ENCODE data around the gene PIGN. TPM values are rescaled to one million over a fixed set of nuclear protein-coding genes. Genes with fewer than 3 reads are reported as not detected.

PIGN gene
- total RNA-seq, 6 experiments from 2014 or later, result 8.2 to 17.8 (median 13.0) TPM

GRCh38 chr18:62107881-62108280 lies 79.0 kb downstream of the PIGN start:
- TF ChIP-seq POLR2A (IDR thresholded peaks at IDR 0.05), result no peak
- TF ChIP-seq CTCF (IDR thresholded peaks at IDR 0.05), result no peak
- DNase-seq, result no peak

GRCh38 chr18:62106271-62106670 lies 80.6 kb downstream of the PIGN start:
- Histone ChIP-seq H3K36me3 (no peaks in the 10 kb centered on the region), H3K4me1 (no peaks in the 10 kb centered on the region), H3K9me3 (no peaks in the 10 kb centered on the region), H3K4me3 (no peak overlapping the region), H3K27ac (no peak overlapping the region), H3K27me3 (no peaks in the 10 kb centered on the region)
- DNase-seq (no peak), ATAC-seq (peak in 1 of 4 donors; percentile 49)
- intact Hi-C loops (cut with DNase I), result no loop called here
- TF ChIP-seq POLR2A (IDR thresholded peaks at IDR 0.05) (no peak), CTCF (IDR thresholded peaks at IDR 0.05) (no peak)
- 93% methylated on average over 2 of the region's 2 CpGs for WGBS (ENCODE audit: insufficient coverage, low coverage, low lambda C conversion rate, missing lambda C conversion rate)

More at GRCh38 chr18:62107881-62108280, 79.0 kb downstream of the PIGN start:
- no peaks in the 10 kb centered on the region for H3K27me3 ChIP-seq
- H3K27ac ChIP-seq, result no peak overlapping the region
- H3K9me3 ChIP-seq, result no peaks in the 10 kb centered on the region
- no peaks in the 10 kb centered on the region for H3K4me1 ChIP-seq
- ATAC-seq, result no peak
- intact Hi-C loops (cut with DNase I), result no loop called here
- WGBS (ENCODE audit: insufficient coverage, low coverage, low lambda C conversion rate, missing lambda C conversion rate), result 91% methylated on average over 1 of the region's 1 CpG
- H3K4me3 ChIP-seq, result no peak overlapping the region
- H3K36me3 ChIP-seq, result no peaks in the 10 kb centered on the region

- Histone ChIP-seq H3K4me3 (no peak overlapping the region), H3K36me3 (no peaks in the 10 kb centered on the region), H3K4me1 (no peaks in the 10 kb centered on the region), H3K9me3 (no peaks in the 10 kb centered on the region), H3K27me3 (no peaks in the 10 kb centered on the region), H3K27ac (no peak overlapping the region)
- DNase-seq, result peak in 1 of 3 donors; percentile 25
- no peak for TF ChIP-seq POLR2A (IDR thresholded peaks at IDR 0.05)
- TF ChIP-seq CTCF (IDR thresholded peaks at IDR 0.05), result no peak
- peak in 2 of 4 donors; percentile 38 to 61 for ATAC-seq
- intact Hi-C loops (cut with DNase I), result no loop called here
- 48% methylated on average over 3 of the region's 3 CpGs for WGBS (ENCODE audit: insufficient coverage, low coverage, low lambda C conversion rate, missing lambda C conversion rate)
Observed at GRCh38 chr18:62105376-62105775, 81.5 kb downstream of the PIGN start.

- no peak overlapping the region for H3K4me3 ChIP-seq
- ATAC-seq (no peak), DNase-seq (no peak)
- TF ChIP-seq CTCF (IDR thresholded peaks at IDR 0.05) (no peak), POLR2A (IDR thresholded peaks at IDR 0.05) (no peak)
- WGBS (ENCODE audit: insufficient coverage, low coverage, low lambda C conversion rate, missing lambda C conversion rate), result 100% methylated on average over 1 of the region's 1 CpG
- intact Hi-C loops (cut with DNase I), result no loop called here
- H3K36me3 ChIP-seq, result no peaks in the 10 kb centered on the region
- no peaks in the 10 kb centered on the region for H3K9me3 ChIP-seq
- H3K27ac ChIP-seq, result no peak overlapping the region
- H3K4me1 ChIP-seq, result no peaks in the 10 kb centered on the region
- H3K27me3 ChIP-seq, result no peaks in the 10 kb centered on the region
Observed at GRCh38 chr18:62102221-62102620, 84.6 kb downstream of the PIGN start.

GRCh38 chr18:62101321-62101721 lies 85.5 kb downstream of the PIGN start:
- H3K27me3 ChIP-seq, result no peaks in the 10 kb centered on the region
- intact Hi-C loops (cut with DNase I), result no loop called here
- H3K27ac ChIP-seq, result no peak overlapping the region
- no peak for TF ChIP-seq POLR2A (IDR thresholded peaks at IDR 0.05)
- TF ChIP-seq CTCF (IDR thresholded peaks at IDR 0.05), result no peak
- H3K9me3 ChIP-seq, result no peaks in the 10 kb centered on the region
- ATAC-seq, result no peak
- H3K4me3 ChIP-seq, result no peak overlapping the region
- no peak for DNase-seq
- no peaks in the 10 kb centered on the region for H3K4me1 ChIP-seq
- H3K36me3 ChIP-seq, result no peaks in the 10 kb centered on the region
- 85% methylated on average over 1 of the region's 1 CpG for WGBS (ENCODE audit: insufficient coverage, low coverage, low lambda C conversion rate, missing lambda C conversion rate)
